ENCODE data around the gene SNRK.

SNRK gene

DNA sequence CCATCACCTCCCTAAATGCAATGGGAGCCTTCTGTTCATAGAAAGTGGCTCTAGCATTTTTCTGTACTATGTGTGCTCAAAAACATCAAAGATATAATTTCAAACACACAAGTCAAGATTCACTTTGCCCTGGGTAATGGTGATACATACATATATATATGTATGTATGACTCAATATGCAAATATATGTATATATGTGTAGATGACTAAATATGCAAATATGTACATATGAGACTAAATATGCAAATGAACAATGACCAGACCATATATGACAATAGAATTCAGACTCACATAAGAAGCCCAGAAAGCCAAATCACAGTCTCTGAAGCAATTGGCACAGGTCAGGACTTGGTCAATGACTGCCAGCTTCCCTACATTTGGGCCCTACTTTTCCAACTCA lies 36.9 kb upstream of the SNRK start:
- no peaks in the 10 kb centered on the region for H3K4me1 ChIP-seq (ENCODE audit: control insufficient read depth, insufficient read depth, low read length)
- no peaks in the 10 kb centered on the region for H3K36me3 ChIP-seq (ENCODE audit: control insufficient read depth, insufficient read depth, low read length)
- no peak overlapping the region for H3K4me3 ChIP-seq (ENCODE audit: insufficient read depth, low read depth, low read length)
- H3K27me3 ChIP-seq (ENCODE audit: control insufficient read depth, insufficient read depth, low read length, poor library complexity, severe bottlenecking) = no peaks in the 10 kb centered on the region
- no peaks in the 10 kb centered on the region for H3K9me3 ChIP-seq (ENCODE audit: control insufficient read depth, low read length)
- no peak overlapping the region for H3K27ac ChIP-seq (ENCODE audit: insufficient read depth, low read depth, low read length, poor library complexity, severe bottlenecking)

DNA sequence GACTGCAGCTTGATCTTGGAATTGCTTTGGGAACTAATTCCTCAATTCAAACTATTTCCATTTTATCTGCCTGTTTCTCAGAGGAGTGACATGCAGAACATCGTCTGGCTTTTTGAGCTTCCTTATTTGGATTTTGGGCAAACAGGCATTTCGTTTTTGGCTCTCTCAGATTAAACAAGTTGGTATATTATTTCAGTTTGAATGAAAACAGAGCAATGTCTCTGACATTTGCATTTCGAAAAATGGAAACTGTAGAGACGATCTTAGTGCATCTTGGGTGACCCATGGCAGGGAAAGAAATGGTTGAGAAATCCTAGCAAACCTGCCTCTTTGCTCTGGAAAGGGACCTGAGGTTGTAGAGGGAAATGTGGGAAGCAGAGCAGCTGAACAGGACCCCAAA lies 33.0 kb upstream of the SNRK start:
- Histone ChIP-seq H3K4me3 (ENCODE audit: insufficient read depth, low read depth, low read length) (no peak overlapping the region), H3K9me3 (ENCODE audit: control insufficient read depth, low read length) (no peaks in the 10 kb centered on the region), H3K27me3 (ENCODE audit: control insufficient read depth, insufficient read depth, low read length, poor library complexity, severe bottlenecking) (no peaks in the 10 kb centered on the region), H3K4me1 (ENCODE audit: control insufficient read depth, insufficient read depth, low read length) (no peaks in the 10 kb centered on the region), H3K36me3 (ENCODE audit: control insufficient read depth, insufficient read depth, low read length) (no peaks in the 10 kb centered on the region), H3K27ac (ENCODE audit: insufficient read depth, low read depth, low read length, poor library complexity, severe bottlenecking) (no peak overlapping the region)
- 93 to 94% methylated on average over 4 of the region's 4 CpGs for WGBS, 2 experiments

DNA sequence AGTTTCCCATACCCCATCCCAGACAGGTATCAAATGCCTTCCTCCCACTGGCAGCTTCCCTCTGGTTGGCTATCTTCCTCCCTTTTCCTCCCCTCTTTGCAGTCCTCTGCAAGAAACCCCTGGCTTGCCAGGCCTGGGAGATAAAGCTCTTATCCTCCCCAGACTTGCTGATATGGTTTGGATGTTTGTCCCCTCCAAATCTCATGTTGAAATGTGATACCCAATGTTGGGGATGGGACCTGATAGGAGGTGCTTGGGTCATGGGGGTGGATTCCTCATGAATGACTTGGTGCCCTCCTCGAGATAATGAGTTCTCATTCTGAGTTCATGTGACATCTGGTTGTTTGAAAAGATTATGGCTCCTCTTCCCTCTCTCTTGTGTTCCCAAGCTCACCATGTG lies 32.2 kb upstream of the SNRK start:
- WGBS, 2 experiments = 75 to 95% methylated on average over 1 of the region's 1 CpG
- Histone ChIP-seq H3K27ac (ENCODE audit: insufficient read depth, low read depth, low read length, poor library complexity, severe bottlenecking) (no peak overlapping the region), H3K4me3 (ENCODE audit: insufficient read depth, low read depth, low read length) (no peak overlapping the region), H3K27me3 (ENCODE audit: control insufficient read depth, insufficient read depth, low read length, poor library complexity, severe bottlenecking) (no peaks in the 10 kb centered on the region), H3K9me3 (ENCODE audit: control insufficient read depth, low read length) (no peaks in the 10 kb centered on the region), H3K36me3 (ENCODE audit: control insufficient read depth, insufficient read depth, low read length) (no peaks in the 10 kb centered on the region), H3K4me1 (ENCODE audit: control insufficient read depth, insufficient read depth, low read length) (no peaks in the 10 kb centered on the region)

DNA sequence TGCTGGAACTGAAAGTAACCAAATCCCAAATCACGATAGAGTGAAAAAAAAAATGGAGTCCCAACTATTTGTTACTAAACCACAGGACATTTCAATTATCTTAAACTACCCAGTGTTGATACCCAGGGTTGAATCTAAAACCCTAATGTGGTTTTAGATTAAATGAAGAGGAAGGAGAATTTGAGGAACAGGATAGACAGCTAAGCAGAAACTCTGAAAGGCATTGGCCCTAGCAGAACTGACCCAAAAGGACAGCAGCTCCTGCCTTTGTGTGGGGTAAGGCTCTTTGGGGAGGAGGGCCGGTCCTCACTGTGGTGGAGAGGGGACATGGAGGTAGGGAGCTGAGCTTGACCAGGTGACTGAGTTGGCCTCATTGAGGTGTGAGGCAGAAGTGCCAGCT lies 30.7 kb upstream of the SNRK start:
- H3K36me3 ChIP-seq (ENCODE audit: control insufficient read depth, insufficient read depth, low read length) = no peaks in the 10 kb centered on the region
- no peak overlapping the region for H3K27ac ChIP-seq (ENCODE audit: insufficient read depth, low read depth, low read length, poor library complexity, severe bottlenecking)
- H3K9me3 ChIP-seq (ENCODE audit: control insufficient read depth, low read length) = no peaks in the 10 kb centered on the region
- H3K4me1 ChIP-seq (ENCODE audit: control insufficient read depth, insufficient read depth, low read length) = no peaks in the 10 kb centered on the region
- no peak overlapping the region for H3K4me3 ChIP-seq (ENCODE audit: insufficient read depth, low read depth, low read length)
- H3K27me3 ChIP-seq (ENCODE audit: control insufficient read depth, insufficient read depth, low read length, poor library complexity, severe bottlenecking) = no peaks in the 10 kb centered on the region
- 93 to 95% methylated on average over 1 of the region's 2 CpGs for WGBS, 2 experiments

DNA sequence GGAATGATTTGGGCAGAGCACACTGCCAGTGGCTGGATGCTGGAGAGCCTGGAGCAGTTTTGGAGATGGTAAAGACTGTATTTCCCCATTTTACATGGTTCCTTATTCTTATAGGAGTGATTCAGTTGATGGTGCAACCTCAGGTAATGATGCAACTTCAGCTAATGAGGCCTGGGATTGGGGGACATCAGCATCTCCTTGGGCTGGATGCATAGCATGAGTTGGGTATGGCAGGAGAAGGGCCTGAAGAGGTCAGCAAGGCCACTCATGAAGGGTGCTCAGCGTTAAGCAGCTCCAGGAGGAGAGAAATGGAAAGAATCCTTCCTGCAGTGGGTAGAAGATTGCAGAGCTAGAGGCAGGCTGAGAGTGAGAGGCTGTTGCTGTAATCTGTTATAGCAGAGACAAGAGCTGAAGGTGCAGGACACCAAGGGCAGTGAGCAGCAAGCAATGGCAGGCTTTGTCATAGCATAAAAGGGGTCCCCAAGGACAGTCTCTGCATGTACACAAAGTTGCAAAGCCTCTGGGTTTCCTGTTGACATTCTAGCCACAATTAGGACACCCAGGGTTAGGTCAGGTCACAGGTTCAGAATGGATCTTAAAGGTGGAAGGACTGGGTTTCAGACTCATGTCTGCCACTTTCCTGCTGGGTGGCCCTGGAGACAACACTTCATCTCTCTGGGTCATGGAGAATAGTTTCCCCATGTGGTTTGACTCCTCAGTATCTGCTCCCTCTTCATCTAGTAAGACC lies 29.5 kb upstream of the SNRK start:
- 91 to 97% methylated on average over 1 of the region's 1 CpG for WGBS, 2 experiments
- Histone ChIP-seq H3K9me3 (ENCODE audit: control insufficient read depth, low read length) (no peaks in the 10 kb centered on the region), H3K36me3 (ENCODE audit: control insufficient read depth, insufficient read depth, low read length) (no peaks in the 10 kb centered on the region), H3K27ac (ENCODE audit: insufficient read depth, low read depth, low read length, poor library complexity, severe bottlenecking) (no peak overlapping the region), H3K4me1 (ENCODE audit: control insufficient read depth, insufficient read depth, low read length) (no peaks in the 10 kb centered on the region), H3K27me3 (ENCODE audit: control insufficient read depth, insufficient read depth, low read length, poor library complexity, severe bottlenecking) (no peaks in the 10 kb centered on the region), H3K4me3 (ENCODE audit: insufficient read depth, low read depth, low read length) (no peak overlapping the region)

DNA sequence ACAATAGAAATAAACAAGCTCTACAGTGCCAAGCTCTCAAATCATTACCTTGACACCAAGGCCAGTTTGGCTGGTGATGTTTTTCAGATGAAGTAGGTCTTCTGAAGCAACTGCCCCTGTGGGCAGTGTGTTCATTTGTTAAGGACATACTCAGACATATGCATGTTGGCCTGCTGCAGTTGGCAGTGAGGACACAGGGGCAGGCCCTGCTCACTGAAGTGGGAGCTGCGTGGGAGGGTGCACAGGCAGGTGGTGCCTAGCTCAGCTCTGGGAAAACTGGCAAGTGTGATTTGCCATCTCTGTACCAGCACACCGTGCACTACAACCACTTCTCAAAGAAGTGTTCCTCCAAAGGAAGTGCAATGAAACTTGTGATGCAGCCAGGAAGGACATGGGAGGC lies 28.5 kb upstream of the SNRK start:
- no peak overlapping the region for H3K4me3 ChIP-seq (ENCODE audit: insufficient read depth, low read depth, low read length)
- no peaks in the 10 kb centered on the region for H3K27me3 ChIP-seq (ENCODE audit: control insufficient read depth, insufficient read depth, low read length, poor library complexity, severe bottlenecking)
- H3K36me3 ChIP-seq (ENCODE audit: control insufficient read depth, insufficient read depth, low read length) = no peaks in the 10 kb centered on the region
- no peaks in the 10 kb centered on the region for H3K4me1 ChIP-seq (ENCODE audit: control insufficient read depth, insufficient read depth, low read length)
- no peak overlapping the region for H3K27ac ChIP-seq (ENCODE audit: insufficient read depth, low read depth, low read length, poor library complexity, severe bottlenecking)
- H3K9me3 ChIP-seq (ENCODE audit: control insufficient read depth, low read length) = no peaks in the 10 kb centered on the region
- WGBS, 2 experiments = 94 to 96% methylated on average over 2 of the region's 2 CpGs

DNA sequence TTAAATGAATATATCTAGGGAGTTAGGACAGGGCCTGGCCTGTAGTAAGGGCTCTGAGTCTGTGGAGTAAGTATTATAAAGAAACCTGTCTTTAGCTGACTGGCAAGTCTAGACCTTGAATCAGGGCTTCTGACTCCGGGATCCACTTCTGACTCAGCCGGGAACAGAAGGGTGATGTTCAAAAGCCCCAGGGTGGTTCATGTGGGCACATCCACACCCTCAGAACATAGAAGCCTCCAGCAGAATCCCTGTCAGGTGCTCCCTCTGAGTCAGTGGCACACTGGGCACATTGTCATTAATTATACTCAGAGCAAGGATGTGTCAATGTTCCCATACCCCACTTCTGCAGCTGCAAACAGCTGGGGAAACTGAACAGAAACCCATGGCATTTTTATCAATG lies 26.7 kb upstream of the SNRK start:
- H3K9me3 ChIP-seq (ENCODE audit: control insufficient read depth, low read length) = no peaks in the 10 kb centered on the region
- H3K36me3 ChIP-seq (ENCODE audit: control insufficient read depth, insufficient read depth, low read length) = no peaks in the 10 kb centered on the region
- H3K4me3 ChIP-seq (ENCODE audit: insufficient read depth, low read depth, low read length) = no peak overlapping the region
- no peaks in the 10 kb centered on the region for H3K27me3 ChIP-seq (ENCODE audit: control insufficient read depth, insufficient read depth, low read length, poor library complexity, severe bottlenecking)
- 92 to 94% methylated on average over 2 of the region's 2 CpGs for WGBS, 2 experiments
- H3K27ac ChIP-seq (ENCODE audit: insufficient read depth, low read depth, low read length, poor library complexity, severe bottlenecking) = no peak overlapping the region
- no peaks in the 10 kb centered on the region for H3K4me1 ChIP-seq (ENCODE audit: control insufficient read depth, insufficient read depth, low read length)

DNA sequence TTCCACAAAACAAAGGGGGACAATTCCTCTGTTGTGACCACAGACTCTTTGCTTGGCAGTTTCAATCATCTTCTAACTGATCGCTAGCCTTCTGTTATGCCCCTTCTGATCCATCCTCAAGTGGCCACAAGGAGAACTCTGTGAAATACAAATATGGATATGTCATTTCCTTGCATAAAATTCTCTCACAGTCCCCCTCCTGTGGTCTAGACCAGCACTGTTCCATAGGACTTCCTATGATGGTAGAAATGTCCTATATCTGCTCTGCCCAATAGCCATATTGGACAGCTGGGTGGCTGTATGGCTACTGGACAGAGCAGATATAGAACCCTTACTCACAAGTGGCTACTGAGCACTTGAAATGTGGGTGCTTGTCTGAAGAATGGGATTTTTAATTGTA lies 25.9 kb upstream of the SNRK start:
- Histone ChIP-seq H3K27ac (ENCODE audit: insufficient read depth, low read depth, low read length, poor library complexity, severe bottlenecking) (no peak overlapping the region), H3K4me3 (ENCODE audit: insufficient read depth, low read depth, low read length) (no peak overlapping the region), H3K27me3 (ENCODE audit: control insufficient read depth, insufficient read depth, low read length, poor library complexity, severe bottlenecking) (no peaks in the 10 kb centered on the region), H3K4me1 (ENCODE audit: control insufficient read depth, insufficient read depth, low read length) (no peaks in the 10 kb centered on the region), H3K36me3 (ENCODE audit: control insufficient read depth, insufficient read depth, low read length) (no peaks in the 10 kb centered on the region), H3K9me3 (ENCODE audit: control insufficient read depth, low read length) (no peaks in the 10 kb centered on the region)
- 100% methylated on average over 1 of the region's 1 CpG for WGBS, 2 experiments

DNA sequence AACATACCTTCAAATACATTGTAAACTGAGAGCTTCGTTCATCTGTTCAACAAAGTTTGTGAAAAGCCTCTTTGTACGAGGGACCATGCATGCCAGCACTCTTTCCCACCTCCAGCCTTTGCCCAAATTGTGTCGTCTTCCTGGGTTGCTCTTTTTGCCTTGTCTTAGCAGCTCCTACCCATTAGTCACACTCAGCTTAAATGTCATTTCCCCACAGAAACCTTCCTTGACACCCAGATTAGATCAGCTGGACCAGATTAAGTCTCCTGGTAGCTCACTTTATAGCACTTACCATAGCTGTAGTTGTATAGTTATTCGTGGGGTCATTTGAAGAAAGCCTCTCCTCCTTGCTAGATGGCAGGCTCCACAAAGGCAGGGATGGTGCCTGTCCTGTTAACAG lies 24.1 kb upstream of the SNRK start:
- H3K4me1 ChIP-seq (ENCODE audit: control insufficient read depth, insufficient read depth, low read length) = no peaks in the 10 kb centered on the region
- H3K36me3 ChIP-seq (ENCODE audit: control insufficient read depth, insufficient read depth, low read length) = no peaks in the 10 kb centered on the region
- H3K9me3 ChIP-seq (ENCODE audit: control insufficient read depth, low read length) = no peaks in the 10 kb centered on the region
- no peak overlapping the region for H3K4me3 ChIP-seq (ENCODE audit: insufficient read depth, low read depth, low read length)
- H3K27ac ChIP-seq (ENCODE audit: insufficient read depth, low read depth, low read length, poor library complexity, severe bottlenecking) = no peak overlapping the region
- no peaks in the 10 kb centered on the region for H3K27me3 ChIP-seq (ENCODE audit: control insufficient read depth, insufficient read depth, low read length, poor library complexity, severe bottlenecking)
- 87 to 91% methylated on average over 3 to 4 of the region's 4 CpGs for WGBS, 2 experiments

DNA sequence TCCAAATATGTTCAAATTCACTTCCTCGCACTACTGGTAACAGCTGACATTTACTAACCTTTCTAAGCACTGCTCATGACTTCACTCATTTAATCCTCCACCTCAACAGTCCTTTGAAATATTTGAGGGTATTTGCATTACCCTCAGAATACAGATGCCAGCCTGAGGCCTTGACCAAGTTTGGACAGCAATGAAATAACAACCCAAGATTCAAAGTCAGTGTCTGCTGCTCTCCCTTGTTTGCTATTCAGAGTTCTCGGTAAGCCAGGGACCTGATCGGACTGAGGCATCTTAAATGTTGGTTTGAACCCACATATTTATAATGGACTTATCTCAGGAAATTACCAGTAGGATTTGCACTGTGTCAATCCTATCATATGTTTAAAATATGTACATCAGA lies 19.9 kb upstream of the SNRK start:
- no peaks in the 10 kb centered on the region for H3K4me1 ChIP-seq (ENCODE audit: control insufficient read depth, insufficient read depth, low read length)
- no peaks in the 10 kb centered on the region for H3K27me3 ChIP-seq (ENCODE audit: control insufficient read depth, insufficient read depth, low read length, poor library complexity, severe bottlenecking)
- H3K36me3 ChIP-seq (ENCODE audit: control insufficient read depth, insufficient read depth, low read length) = no peaks in the 10 kb centered on the region
- no peak overlapping the region for H3K27ac ChIP-seq (ENCODE audit: insufficient read depth, low read depth, low read length, poor library complexity, severe bottlenecking)
- WGBS, 2 experiments = 58 to 61% methylated on average over 3 of the region's 3 CpGs
- H3K4me3 ChIP-seq (ENCODE audit: insufficient read depth, low read depth, low read length) = no peak overlapping the region
- H3K9me3 ChIP-seq (ENCODE audit: control insufficient read depth, low read length) = no peaks in the 10 kb centered on the region

DNA sequence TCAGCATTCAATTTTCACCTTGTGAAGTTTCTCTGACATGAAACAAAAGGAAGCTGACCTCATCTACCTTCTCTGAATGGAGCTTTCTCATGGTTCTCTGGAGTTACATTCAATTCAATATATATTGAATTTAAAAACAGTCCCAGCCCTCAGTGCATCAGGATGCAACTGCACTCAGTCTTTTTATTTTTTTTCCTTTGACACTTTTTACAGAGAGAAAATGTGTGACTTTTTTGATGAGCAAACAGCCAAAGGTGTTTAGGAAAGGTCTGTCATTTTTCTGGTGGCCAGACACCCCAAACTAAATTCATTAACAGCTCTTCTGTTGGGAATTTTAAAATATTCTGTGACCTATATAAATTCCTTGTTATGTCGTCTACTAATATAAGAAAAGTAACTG lies 19.3 kb upstream of the SNRK start:
- Histone ChIP-seq H3K27ac (ENCODE audit: insufficient read depth, low read depth, low read length, poor library complexity, severe bottlenecking) (no peak overlapping the region), H3K4me3 (ENCODE audit: insufficient read depth, low read depth, low read length) (no peak overlapping the region), H3K27me3 (ENCODE audit: control insufficient read depth, insufficient read depth, low read length, poor library complexity, severe bottlenecking) (no peaks in the 10 kb centered on the region), H3K9me3 (ENCODE audit: control insufficient read depth, low read length) (no peaks in the 10 kb centered on the region), H3K4me1 (ENCODE audit: control insufficient read depth, insufficient read depth, low read length) (no peaks in the 10 kb centered on the region), H3K36me3 (ENCODE audit: control insufficient read depth, insufficient read depth, low read length) (no peaks in the 10 kb centered on the region)
- WGBS, 2 experiments = 100% methylated on average over 1 of the region's 1 CpG
